Measurements from ENCODE around the gene PRKCZ. TPM values are rescaled to one million over a fixed set of nuclear protein-coding genes. Genes with fewer than 3 reads are reported as not detected.

The PRKCZ gene
- total RNA-seq, 4 donors from 2014 or later, result 0.49 to 1.9 (median 1.1) TPM; not detected in 1

GRCh38 chr1:2070016-2070415, 19.8 kb downstream of the PRKCZ start:
- TF ChIP-seq, protein P1, sequence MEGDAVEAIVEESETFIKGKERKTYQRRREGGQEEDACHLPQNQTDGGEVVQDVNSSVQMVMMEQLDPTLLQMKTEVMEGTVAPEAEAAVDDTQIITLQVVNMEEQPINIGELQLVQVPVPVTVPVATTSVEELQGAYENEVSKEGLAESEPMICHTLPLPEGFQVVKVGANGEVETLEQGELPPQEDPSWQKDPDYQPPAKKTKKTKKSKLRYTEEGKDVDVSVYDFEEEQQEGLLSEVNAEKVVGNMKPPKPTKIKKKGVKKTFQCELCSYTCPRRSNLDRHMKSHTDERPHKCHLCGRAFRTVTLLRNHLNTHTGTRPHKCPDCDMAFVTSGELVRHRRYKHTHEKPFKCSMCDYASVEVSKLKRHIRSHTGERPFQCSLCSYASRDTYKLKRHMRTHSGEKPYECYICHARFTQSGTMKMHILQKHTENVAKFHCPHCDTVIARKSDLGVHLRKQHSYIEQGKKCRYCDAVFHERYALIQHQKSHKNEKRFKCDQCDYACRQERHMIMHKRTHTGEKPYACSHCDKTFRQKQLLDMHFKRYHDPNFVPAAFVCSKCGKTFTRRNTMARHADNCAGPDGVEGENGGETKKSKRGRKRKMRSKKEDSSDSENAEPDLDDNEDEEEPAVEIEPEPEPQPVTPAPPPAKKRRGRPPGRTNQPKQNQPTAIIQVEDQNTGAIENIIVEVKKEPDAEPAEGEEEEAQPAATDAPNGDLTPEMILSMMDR (IDR thresholded peaks at IDR 0.05; ENCODE audit: low read depth), result no peak

DNA sequence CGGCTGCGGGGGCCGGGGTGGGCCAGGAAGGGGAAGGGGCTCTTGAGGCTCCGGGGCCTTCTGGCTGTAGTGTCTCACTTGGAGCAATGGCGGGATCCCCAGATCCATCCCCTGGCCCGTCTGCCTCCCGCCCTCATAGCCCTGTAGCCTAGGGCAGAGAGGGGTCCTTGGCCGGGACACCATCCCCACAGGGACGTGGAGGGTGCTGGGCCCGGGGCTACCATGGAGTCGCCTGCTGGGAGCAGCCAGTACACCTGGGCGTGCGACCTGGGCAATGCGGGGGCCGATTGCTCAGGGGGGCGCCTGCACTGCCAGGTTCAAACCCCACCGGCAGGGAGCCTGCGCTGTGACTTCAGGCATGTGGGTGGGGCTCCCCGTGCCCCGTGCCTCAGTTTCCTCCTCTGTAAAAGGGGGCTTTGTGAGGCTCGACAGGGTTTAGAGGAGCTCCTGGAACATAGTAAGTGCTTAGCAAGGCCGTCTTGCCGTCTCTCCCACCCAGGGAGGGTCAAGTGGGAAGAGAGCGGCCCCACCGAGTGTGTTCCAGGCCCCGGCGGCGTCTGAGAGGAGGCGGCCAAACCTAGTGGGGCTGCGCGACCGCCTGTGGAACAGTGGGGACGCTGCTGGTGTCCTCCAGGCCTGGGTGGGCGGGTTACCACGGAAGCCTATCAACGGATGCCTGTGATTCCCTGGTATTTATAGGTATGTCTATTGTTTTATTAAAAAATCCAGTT, 20.8 kb downstream of the PRKCZ start:
- TF ChIP-seq, protein P1 (IDR thresholded peaks at IDR 0.05; ENCODE audit: low read depth), result no peak

DNA sequence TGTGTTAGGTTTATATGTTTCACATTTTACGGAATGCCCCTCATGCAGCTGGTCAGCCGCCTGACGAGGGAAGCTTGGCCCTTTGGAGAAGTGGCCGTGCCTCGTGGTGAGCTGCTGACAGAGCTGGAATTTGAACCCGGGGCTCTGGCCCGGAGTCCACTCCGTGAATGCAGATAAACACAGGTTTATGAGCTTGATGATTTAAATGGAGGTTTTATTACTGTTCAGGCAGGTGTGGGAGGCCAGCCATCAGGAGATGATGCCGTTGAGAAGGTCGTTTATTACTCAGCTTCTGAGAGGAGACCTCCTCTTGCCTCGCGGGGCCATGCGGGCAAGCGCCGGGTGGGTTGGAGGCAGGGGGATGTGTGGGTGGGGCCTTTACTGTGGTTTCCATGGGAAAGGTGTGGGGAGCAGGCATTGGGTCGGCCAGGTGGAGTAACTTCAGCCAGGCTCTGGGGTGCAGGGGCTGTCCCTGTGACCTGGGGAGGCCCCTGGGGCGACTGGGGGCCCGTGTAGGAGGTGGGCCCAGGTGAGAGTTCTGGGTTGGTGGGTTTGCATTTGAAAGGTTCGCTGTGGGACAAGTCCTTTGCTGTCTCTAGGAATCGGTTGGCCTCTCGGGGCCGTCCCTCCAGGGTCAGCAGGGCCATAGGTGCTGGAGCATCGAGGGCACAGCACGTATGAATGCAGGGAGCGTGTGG, 22.0 kb downstream of the PRKCZ start:
- TF ChIP-seq, protein P1 (IDR thresholded peaks at IDR 0.05; ENCODE audit: low read depth), result no peak

- TF ChIP-seq, protein P1 (IDR thresholded peaks at IDR 0.05; ENCODE audit: low read depth), result no peak
These were observed 22.7 kb downstream of the PRKCZ start for GRCh38 chr1:2072891-2073290.

DNA sequence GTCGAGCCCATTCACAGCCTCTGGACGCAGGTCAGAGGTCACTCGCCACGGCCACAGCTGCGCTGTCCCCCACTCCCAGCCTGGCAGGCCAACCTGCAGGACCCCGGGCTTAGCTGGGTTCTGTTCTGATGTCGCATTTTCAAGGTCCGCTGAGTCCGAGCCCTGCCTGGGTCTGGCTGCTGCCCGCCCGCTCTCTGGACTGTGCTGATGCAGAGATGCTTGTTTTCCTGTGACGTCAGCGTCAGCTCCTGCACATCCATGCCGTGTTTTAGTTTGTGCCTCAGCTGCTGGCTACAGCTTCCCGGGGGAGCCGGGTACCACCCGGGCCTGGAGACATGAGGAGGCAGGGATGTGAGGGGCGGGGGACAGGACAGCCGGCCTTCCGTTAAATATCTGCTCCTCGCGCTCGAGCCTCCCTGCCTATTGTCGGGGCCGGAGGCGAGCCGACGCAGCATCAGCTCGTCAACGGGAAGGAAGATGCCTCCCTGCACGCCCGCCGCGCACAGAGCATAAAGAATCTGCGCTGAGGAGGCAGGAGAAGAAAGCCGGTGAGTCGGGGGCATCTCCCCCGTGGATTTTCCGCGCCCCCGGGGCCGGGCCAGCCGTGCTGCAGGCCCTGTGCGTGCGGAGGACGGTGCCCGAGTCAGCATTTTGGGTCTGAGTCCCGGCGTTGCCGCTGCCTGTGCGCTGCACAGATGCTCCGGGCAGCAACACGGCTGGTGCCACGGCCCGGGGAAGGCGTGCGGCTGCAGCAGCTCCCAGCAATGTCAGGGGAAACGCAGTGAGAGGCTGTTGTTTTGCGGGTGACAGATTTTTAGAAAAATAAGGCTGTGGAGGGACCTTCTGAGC, 23.4 kb downstream of the PRKCZ start:
- TF ChIP-seq, protein P1 (IDR thresholded peaks at IDR 0.05; ENCODE audit: low read depth), result no peak

GRCh38 chr1:2074396-2074795, 24.2 kb downstream of the PRKCZ start:
- TF ChIP-seq, protein P1 (IDR thresholded peaks at IDR 0.05; ENCODE audit: low read depth), result no peak

Data from subcutaneous adipose tissue (tissue), 4 donors.